Activated CD8-positive, alpha-beta T cell treated with anti-CD3 and anti-CD28 coated beads, Interleukin-2, amount 10 ng/mL, durations not matched to agents 7 days and 5 days (primary cell): ENCODE data around the gene PRRT1. TPM values are rescaled to one million over a fixed set of nuclear protein-coding genes. Genes with fewer than 3 reads are reported as not detected.

Experiments
- ATAC-seq: fragments of 150-1000 bp; cut with Tn5 transposase; one replicate; pipeline ENCODE4 v1.10.0; 2021; ENCODE audit warnings: moderate library complexity
- CTCF ChIA-PET: fragments of 350-600 bp; sonication (Branson Sonifier 250); formaldehyde crosslinking; loops from one replicate; lab custom pipeline; 2021; ENCODE audit warnings: antibody characterized with exemption; lab: Charles Lee
- POLR2A ChIA-PET: fragments of 350-600 bp; sonication (Branson Sonifier 250); formaldehyde crosslinking; loops from one replicate; lab custom pipeline; 2021; ENCODE audit warnings: antibody characterized with exemption; lab: Charles Lee
- DNase-seq: peaks from one replicate; pipeline ENCODE4 v3.0.0-alpha.2; 2020
- H3K27ac Mint-ChIP-seq: one replicate; pipeline ENCODE4 v1.8.0; 2021; ENCODE audit warnings: mild to moderate bottlenecking, mixed read lengths
- H3K27me3 Mint-ChIP-seq: one replicate; pipeline ENCODE4 v1.8.0; 2021; ENCODE audit warnings: low read depth, mixed read lengths
- H3K36me3 Mint-ChIP-seq: one replicate; pipeline ENCODE4 v1.8.0; 2021; ENCODE audit warnings: low read depth, mixed read lengths
- H3K4me1 Mint-ChIP-seq: one replicate; pipeline ENCODE4 v1.8.0; 2021; ENCODE audit warnings: low read depth, mixed read lengths
- H3K4me3 Mint-ChIP-seq: one replicate; pipeline ENCODE4 v1.8.0; 2021; ENCODE audit warnings: mild to moderate bottlenecking, mixed read lengths
- H3K9me3 Mint-ChIP-seq: one replicate; pipeline ENCODE4 v1.8.0; 2022; ENCODE audit warnings: mixed read lengths; ENCODE audit not compliant: insufficient read depth
- total RNA-seq, 2 experiments: library from RNA; stranded (reverse); gene quantifications; one replicate each; pipeline ENCODE4 v1.2.3, GENCODE V29; 2021

PRRT1 gene
- total RNA-seq, 2 experiments from 2014 or later: 0.37 to 0.45 TPM

DNA sequence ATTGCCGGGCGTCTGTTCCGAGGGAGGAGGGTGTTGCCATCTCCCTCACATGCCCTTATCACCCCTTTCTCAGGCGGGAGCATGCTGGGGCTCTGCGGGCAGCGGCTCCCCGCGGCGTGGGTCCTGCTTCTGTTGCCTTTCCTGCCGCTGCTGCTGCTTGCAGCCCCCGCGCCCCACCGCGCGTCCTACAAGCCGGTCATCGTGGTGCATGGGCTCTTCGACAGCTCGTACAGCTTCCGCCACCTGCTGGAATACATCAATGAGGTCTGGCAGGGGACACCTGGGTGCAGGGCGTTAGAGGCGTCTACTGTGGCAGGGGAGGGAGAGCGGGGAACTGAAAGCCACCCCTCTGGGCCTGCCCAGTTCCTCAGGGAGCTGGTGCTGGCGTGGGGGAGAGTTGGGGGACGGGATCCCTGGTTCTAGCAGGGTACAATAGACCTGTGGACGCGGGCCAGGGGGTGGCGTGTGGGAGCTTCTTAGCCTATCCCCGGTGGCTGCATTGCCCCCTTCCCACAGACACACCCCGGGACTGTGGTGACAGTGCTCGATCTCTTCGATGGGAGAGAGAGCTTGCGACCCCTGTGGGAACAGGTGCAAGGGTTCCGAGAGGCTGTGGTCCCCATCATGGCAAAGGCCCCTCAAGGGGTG lies 2.9 kb upstream of the PRRT1 start:
- POLR2A ChIA-PET: interaction anchor here (0.9 to 1.1 kb wide), 2 partner anchors 10 to 38 kb away, joined by 3 to 5 read pairs; partner anchors contain the start of genes EGFL8 and GPSM3

GRCh38 chr6:32153564-32154513 lies 2.1 kb upstream of the PRRT1 start, which contains the start of gene PPT2:
PPT2 (plus strand) TSS chr6:32154141; CDS start chr6:32154595, 454 bp downstream.
- Mint-ChIP-seq H3K4me1 (peaks cover 48% of the 10 kb centered on the region), H3K27me3 (peaks cover 19% of the 10 kb centered on the region), H3K27ac (peak within 1 kb of the TSS; percentile 89), H3K36me3 (peaks cover 11% of the 10 kb centered on the region), H3K4me3 (peak within 1 kb of the TSS; percentile 94), H3K9me3 (no peaks in the 10 kb centered on the region)
- ATAC-seq (peak; percentile 65), DNase-seq (peak; percentile 90)
- ChIA-PET CTCF (interaction anchor here (1.0 to 1.3 kb wide), 7 partner anchors 13 to 66 kb away, joined by 3 to 5 read pairs (median 4); no protein-coding TSS in a partner anchor), POLR2A (interaction anchor here (0.9 to 1.1 kb wide), 2 partner anchors 10 to 38 kb away, joined by 3 to 5 read pairs; partner anchors contain the start of genes EGFL8 and GPSM3)

More for the DNA sequence above, 2.9 kb upstream of the PRRT1 start:
- DNase-seq: peak; percentile 81
- peaks cover 44% of the 10 kb centered on the region for H3K4me1 Mint-ChIP-seq
- H3K27ac Mint-ChIP-seq: peak overlapping the region; percentile 89
- peaks cover 11% of the 10 kb centered on the region for H3K36me3 Mint-ChIP-seq
- CTCF ChIA-PET: interaction anchor here (0.7 to 1.3 kb wide), 11 partner anchors 14 to 183 kb away, joined by 3 to 5 read pairs (median 3); partner anchors contain the start of gene DXO
- H3K4me3 Mint-ChIP-seq: peak overlapping the region; percentile 94
- peaks cover 15% of the 10 kb centered on the region for H3K27me3 Mint-ChIP-seq
- ATAC-seq: peak; percentile 84
- H3K9me3 Mint-ChIP-seq: no peaks in the 10 kb centered on the region

GRCh38 chr6:32152769-32153563 lies 1.2 kb upstream of the PRRT1 start:
- CTCF ChIA-PET: interaction anchor here (0.9 kb wide), 1 partner anchor 25 kb away, joined by 3 read pairs; the partner anchor contains the start of gene ATF6B
- peaks cover 27% of the 10 kb centered on the region for H3K27me3 Mint-ChIP-seq
- no peaks in the 10 kb centered on the region for H3K9me3 Mint-ChIP-seq
- peak overlapping the region; percentile 62 for H3K27ac Mint-ChIP-seq
- DNase-seq (no peak), ATAC-seq (no peak)
- peaks cover 56% of the 10 kb centered on the region for H3K4me1 Mint-ChIP-seq
- POLR2A ChIA-PET: interaction anchor here (1.5 kb wide), 1 partner anchor 23 kb away, joined by 5 read pairs; the partner anchor contains the start of gene FKBPL
- H3K4me3 Mint-ChIP-seq: peak overlapping the region; percentile 48
- H3K36me3 Mint-ChIP-seq: peaks cover 7% of the 10 kb centered on the region

- H3K4me3 Mint-ChIP-seq: no peak overlapping the region
Observed at GRCh38 chr6:32151181-32151862, 417 bp downstream of the PRRT1 start.

GRCh38 chr6:32149932-32150870 lies 1.5 kb downstream of the PRRT1 start:
- H3K36me3 Mint-ChIP-seq: no peaks in the 10 kb centered on the region
- ATAC-seq (no peak), DNase-seq (no peak)
- peaks cover 43% of the 10 kb centered on the region for H3K27me3 Mint-ChIP-seq
- POLR2A ChIA-PET: no interaction called here
- no peak overlapping the region for H3K27ac Mint-ChIP-seq
- H3K4me3 Mint-ChIP-seq: no peak overlapping the region
- CTCF ChIA-PET: interaction anchor here (1.5 kb wide), 1 partner anchor 45 kb away, joined by 6 read pairs; no protein-coding TSS in a partner anchor
- peaks cover 51% of the 10 kb centered on the region for H3K4me1 Mint-ChIP-seq
- no peaks in the 10 kb centered on the region for H3K9me3 Mint-ChIP-seq

More at GRCh38 chr6:32151181-32151862, 417 bp downstream of the PRRT1 start:
- ChIA-PET POLR2A (interaction anchor here (1.5 kb wide), 1 partner anchor 21 kb away, joined by 5 read pairs; the partner anchor contains the start of gene FKBPL), CTCF (interaction anchor here (0.8 to 1.5 kb wide), 4 partner anchors 18 to 263 kb away, joined by 3 to 6 read pairs (median 3); no protein-coding TSS in a partner anchor)
- ATAC-seq (no peak), DNase-seq (no peak)
- Mint-ChIP-seq H3K4me1 (peaks cover 56% of the 10 kb centered on the region), H3K36me3 (no peaks in the 10 kb centered on the region), H3K9me3 (no peaks in the 10 kb centered on the region), H3K27me3 (peaks cover 40% of the 10 kb centered on the region), H3K27ac (peak overlapping the region; percentile 61)

GRCh38 chr6:32149092-32149755 lies 2.5 kb downstream of the PRRT1 start:
- peaks cover 44% of the 10 kb centered on the region for H3K4me1 Mint-ChIP-seq
- H3K27ac Mint-ChIP-seq: peak overlapping the region; percentile 48
- ChIA-PET CTCF (interaction anchor here (0.8 to 1.8 kb wide), 4 partner anchors 9 to 46 kb away, joined by 3 to 4 read pairs (median 4); partner anchors contain the start of gene GPSM3), POLR2A (no interaction called here)
- ATAC-seq (peak; percentile 16), DNase-seq (no peak)
- no peaks in the 10 kb centered on the region for H3K9me3 Mint-ChIP-seq
- no peaks in the 10 kb centered on the region for H3K36me3 Mint-ChIP-seq
- peaks cover 43% of the 10 kb centered on the region for H3K27me3 Mint-ChIP-seq
- peak overlapping the region; percentile 68 for H3K4me3 Mint-ChIP-seq

GRCh38 chr6:32148289-32149091 lies 3.2 kb downstream of the PRRT1 start:
- DNase-seq: peak; percentile 68
- Mint-ChIP-seq H3K4me3 (peak overlapping the region; percentile 68), H3K36me3 (no peaks in the 10 kb centered on the region), H3K27ac (peak overlapping the region; percentile 48), H3K9me3 (no peaks in the 10 kb centered on the region), H3K4me1 (peaks cover 37% of the 10 kb centered on the region), H3K27me3 (peaks cover 43% of the 10 kb centered on the region)
- ATAC-seq: peak; percentile 62
- POLR2A ChIA-PET: interaction anchor here (0.7 to 1.2 kb wide), 3 partner anchors 20 to 69 kb away, joined by 3 read pairs; partner anchors contain the start of gene ATF6B
- CTCF ChIA-PET: interaction anchor here (0.8 to 1.8 kb wide), 5 partner anchors 8 to 47 kb away, joined by 3 to 4 read pairs (median 3); partner anchors contain the start of gene GPSM3

GRCh38 chr6:32147401-32148132 lies 4.2 kb downstream of the PRRT1 start:
- Mint-ChIP-seq H3K27me3 (peaks cover 43% of the 10 kb centered on the region), H3K9me3 (no peaks in the 10 kb centered on the region), H3K36me3 (no peaks in the 10 kb centered on the region), H3K27ac (no peak overlapping the region), H3K4me1 (peaks cover 31% of the 10 kb centered on the region), H3K4me3 (no peak overlapping the region)
- ChIA-PET POLR2A (interaction anchor here (0.7 to 1.2 kb wide), 3 partner anchors 19 to 69 kb away, joined by 3 read pairs; partner anchors contain the start of gene ATF6B), CTCF (interaction anchor here (0.9 to 1.8 kb wide), 2 partner anchors 10 to 48 kb away, joined by 3 to 4 read pairs; no protein-coding TSS in a partner anchor)
- no peak for DNase-seq
- no peak for ATAC-seq
